Mesothelial cell of epicardium (in vitro differentiated cells): ENCODE data around the gene METTL9. TPM values are rescaled to one million over a fixed set of nuclear protein-coding genes. Genes with fewer than 3 reads are reported as not detected.
"Not testable (repeated sequence)": the region's sequence is repeated elsewhere in the genome, so short reads cannot be mapped to it uniquely, and the experiment has no call there.

Experiments
- DNase-seq, 2 experiments: peaks; one replicate each; pipeline ENCODE4 v3.0.0; 2021; ENCODE audit warnings: low spot score in 2 of 2; ENCODE audit not compliant: unreplicated experiment in 2 of 2
- H3K27ac Mint-ChIP-seq: 2 replicates; pipeline ENCODE4 v1.8.0; 2021; ENCODE audit warnings: mixed read lengths
- H3K27me3 Mint-ChIP-seq: 2 replicates; pipeline ENCODE4 v1.8.0; 2021; ENCODE audit warnings: low read depth, mixed read lengths
- H3K36me3 Mint-ChIP-seq: 2 replicates; pipeline ENCODE4 v1.8.0; 2021; ENCODE audit warnings: mixed read lengths
- H3K4me1 Mint-ChIP-seq: 2 replicates; pipeline ENCODE4 v1.8.0; 2021; ENCODE audit warnings: mixed read lengths
- H3K4me3 Mint-ChIP-seq: 2 replicates; pipeline ENCODE4 v1.8.0; 2021; ENCODE audit warnings: mild to moderate bottlenecking, moderate library complexity, mixed read lengths
- H3K9me3 Mint-ChIP-seq: 2 replicates; pipeline ENCODE4 v1.8.0; 2021; ENCODE audit warnings: mixed read lengths
- CTCF ChIP-seq: fragments of 200-600 bp; sonication (generic); IDR thresholded peaks from one replicate; pipeline ENCODE4 v1.5.0; 2021; ENCODE audit warnings: antibody characterized with exemption; ENCODE audit not compliant: unreplicated experiment
- total RNA-seq: library from RNA; stranded (reverse); gene quantifications from 3 replicates; pipeline ENCODE4 v1.2.1, GENCODE V29; 2021

Gene METTL9
- total RNA-seq, 1 donor from 2014 or later, result 138 TPM

- H3K27me3 Mint-ChIP-seq, result no peaks in the 10 kb centered on the region
- H3K9me3 Mint-ChIP-seq, result no peaks in the 10 kb centered on the region
- TF ChIP-seq CTCF, result no peak
- no peak for DNase-seq
- H3K4me3 Mint-ChIP-seq, result no peak overlapping the region
- peaks cover 4% of the 10 kb centered on the region for H3K36me3 Mint-ChIP-seq
- H3K27ac Mint-ChIP-seq, result no peak overlapping the region
- peaks cover 2% of the 10 kb centered on the region for H3K4me1 Mint-ChIP-seq
Observed at GRCh38 chr16:21646721-21647561, 47.6 kb downstream of the METTL9 start.

- Mint-ChIP-seq H3K36me3 (peaks cover 6% of the 10 kb centered on the region), H3K9me3 (no peaks in the 10 kb centered on the region), H3K27me3 (no peaks in the 10 kb centered on the region), H3K4me3 (no peak overlapping the region), H3K27ac (no peak overlapping the region), H3K4me1 (peaks cover 2% of the 10 kb centered on the region)
- no peak for DNase-seq
- TF ChIP-seq CTCF, result no peak
Observed at GRCh38 chr16:21647562-21648164, 48.3 kb downstream of the METTL9 start.

GRCh38 chr16:21649826-21650406 is 50.5 kb downstream of the METTL9 start:
- H3K27ac Mint-ChIP-seq, H3K9me3 Mint-ChIP-seq, H3K36me3 Mint-ChIP-seq, H3K4me3 Mint-ChIP-seq, DNase-seq, H3K27me3 Mint-ChIP-seq, H3K4me1 Mint-ChIP-seq: not testable (repeated sequence)

GRCh38 chr16:21650521-21650920 is 51.1 kb downstream of the METTL9 start:
- no peak for DNase-seq
- no peak overlapping the region for H3K4me3 Mint-ChIP-seq
- H3K9me3 Mint-ChIP-seq, result no peaks in the 10 kb centered on the region
- H3K27ac Mint-ChIP-seq, result no peak overlapping the region
- H3K27me3 Mint-ChIP-seq, result no peaks in the 10 kb centered on the region
- peaks cover 6% of the 10 kb centered on the region for H3K4me1 Mint-ChIP-seq
- no peak for TF ChIP-seq CTCF
- peaks cover 9% of the 10 kb centered on the region for H3K36me3 Mint-ChIP-seq

GRCh38 chr16:21651515-21651914 is 52.1 kb downstream of the METTL9 start:
- H3K4me1 Mint-ChIP-seq, result peaks cover 4% of the 10 kb centered on the region
- H3K9me3 Mint-ChIP-seq, result no peaks in the 10 kb centered on the region
- peaks cover 16% of the 10 kb centered on the region for H3K36me3 Mint-ChIP-seq
- no peak for DNase-seq
- no peaks in the 10 kb centered on the region for H3K27me3 Mint-ChIP-seq
- no peak overlapping the region for H3K27ac Mint-ChIP-seq
- no peak overlapping the region for H3K4me3 Mint-ChIP-seq
- TF ChIP-seq CTCF, result no peak

GRCh38 chr16:21652453-21652852 is 53.1 kb downstream of the METTL9 start, which contains the start of gene IGSF6:
Gene IGSF6 (minus strand): TSS chr16:21652608. CDS start chr16:21652598, 10 bp downstream.
- Mint-ChIP-seq H3K9me3 (no peaks in the 10 kb centered on the region), H3K4me3 (no peak within 1 kb of the TSS), H3K36me3 (peaks cover 14% of the 10 kb centered on the region), H3K4me1 (peaks cover 5% of the 10 kb centered on the region), H3K27ac (no peak within 1 kb of the TSS), H3K27me3 (no peaks in the 10 kb centered on the region)
- TF ChIP-seq CTCF, result no peak
- no peak for DNase-seq
